Panc1 (cell line): Measurements from ENCODE around the gene RAB21.

Experiments used
- POLR2AphosphoS5 ChIP-seq: IDR thresholded peaks from 2 replicates; pipeline ENCODE4 v1.6.1; 2012; ENCODE audit warnings: mild to moderate bottlenecking, low read depth, low read length, moderate library complexity
- SIN3A ChIP-seq: IDR thresholded peaks from 2 replicates; pipeline ENCODE4 v1.6.1; 2012; ENCODE audit warnings: low read depth, mild to moderate bottlenecking, low read length, moderate library complexity, borderline replicate concordance; ENCODE audit not compliant: insufficient read depth
- TCF7L2 ChIP-seq: IDR thresholded peaks from 2 replicates; pipeline ENCODE4 v1.6.1; 2011; ENCODE audit warnings: mild to moderate bottlenecking, low read depth, low read length, inconsistent platforms
- TF ChIP-seq, protein P1 (sequence below): fragments of 450-650 bp; IDR thresholded peaks from 2 replicates; pipeline ENCODE4 v1.5.1; 2017; ENCODE audit warnings: mild to moderate bottlenecking
- TF ChIP-seq, protein P2 (sequence below), 2 experiments: IDR thresholded peaks; 2 replicates each; pipeline ENCODE4 v1.6.1; 2011 to 2012; ENCODE audit warnings: low read depth in 2 of 2, control low read depth in 1 of 2, low read length in 1 of 2, mild to moderate bottlenecking in 1 of 2, moderate library complexity in 1 of 2; ENCODE audit not compliant: insufficient read depth in 1 of 2

DNA sequence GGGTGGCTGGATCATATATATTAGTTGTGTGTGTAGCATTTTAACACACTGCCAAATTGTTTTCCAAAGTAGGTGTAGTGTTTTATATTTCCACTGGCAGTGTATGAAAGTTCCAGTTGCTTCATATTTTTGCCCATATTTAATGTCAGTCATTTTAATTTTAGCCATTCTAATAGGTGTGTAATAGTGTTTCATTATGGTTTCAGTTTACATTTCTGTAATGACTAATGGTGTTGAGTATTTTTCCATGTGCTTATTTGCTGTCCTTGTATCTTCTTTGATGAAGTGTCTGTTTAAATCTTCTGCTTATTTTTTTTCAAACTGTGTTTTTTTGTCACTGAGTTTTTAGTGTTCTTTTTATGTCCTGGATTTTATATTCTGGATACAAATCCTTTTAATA lies 93.5 kb downstream of the RAB21 start:
- TF ChIP-seq, protein P1, sequence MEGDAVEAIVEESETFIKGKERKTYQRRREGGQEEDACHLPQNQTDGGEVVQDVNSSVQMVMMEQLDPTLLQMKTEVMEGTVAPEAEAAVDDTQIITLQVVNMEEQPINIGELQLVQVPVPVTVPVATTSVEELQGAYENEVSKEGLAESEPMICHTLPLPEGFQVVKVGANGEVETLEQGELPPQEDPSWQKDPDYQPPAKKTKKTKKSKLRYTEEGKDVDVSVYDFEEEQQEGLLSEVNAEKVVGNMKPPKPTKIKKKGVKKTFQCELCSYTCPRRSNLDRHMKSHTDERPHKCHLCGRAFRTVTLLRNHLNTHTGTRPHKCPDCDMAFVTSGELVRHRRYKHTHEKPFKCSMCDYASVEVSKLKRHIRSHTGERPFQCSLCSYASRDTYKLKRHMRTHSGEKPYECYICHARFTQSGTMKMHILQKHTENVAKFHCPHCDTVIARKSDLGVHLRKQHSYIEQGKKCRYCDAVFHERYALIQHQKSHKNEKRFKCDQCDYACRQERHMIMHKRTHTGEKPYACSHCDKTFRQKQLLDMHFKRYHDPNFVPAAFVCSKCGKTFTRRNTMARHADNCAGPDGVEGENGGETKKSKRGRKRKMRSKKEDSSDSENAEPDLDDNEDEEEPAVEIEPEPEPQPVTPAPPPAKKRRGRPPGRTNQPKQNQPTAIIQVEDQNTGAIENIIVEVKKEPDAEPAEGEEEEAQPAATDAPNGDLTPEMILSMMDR = no peak
- no peak for TF ChIP-seq POLR2AphosphoS5
- TF ChIP-seq, protein P2, sequence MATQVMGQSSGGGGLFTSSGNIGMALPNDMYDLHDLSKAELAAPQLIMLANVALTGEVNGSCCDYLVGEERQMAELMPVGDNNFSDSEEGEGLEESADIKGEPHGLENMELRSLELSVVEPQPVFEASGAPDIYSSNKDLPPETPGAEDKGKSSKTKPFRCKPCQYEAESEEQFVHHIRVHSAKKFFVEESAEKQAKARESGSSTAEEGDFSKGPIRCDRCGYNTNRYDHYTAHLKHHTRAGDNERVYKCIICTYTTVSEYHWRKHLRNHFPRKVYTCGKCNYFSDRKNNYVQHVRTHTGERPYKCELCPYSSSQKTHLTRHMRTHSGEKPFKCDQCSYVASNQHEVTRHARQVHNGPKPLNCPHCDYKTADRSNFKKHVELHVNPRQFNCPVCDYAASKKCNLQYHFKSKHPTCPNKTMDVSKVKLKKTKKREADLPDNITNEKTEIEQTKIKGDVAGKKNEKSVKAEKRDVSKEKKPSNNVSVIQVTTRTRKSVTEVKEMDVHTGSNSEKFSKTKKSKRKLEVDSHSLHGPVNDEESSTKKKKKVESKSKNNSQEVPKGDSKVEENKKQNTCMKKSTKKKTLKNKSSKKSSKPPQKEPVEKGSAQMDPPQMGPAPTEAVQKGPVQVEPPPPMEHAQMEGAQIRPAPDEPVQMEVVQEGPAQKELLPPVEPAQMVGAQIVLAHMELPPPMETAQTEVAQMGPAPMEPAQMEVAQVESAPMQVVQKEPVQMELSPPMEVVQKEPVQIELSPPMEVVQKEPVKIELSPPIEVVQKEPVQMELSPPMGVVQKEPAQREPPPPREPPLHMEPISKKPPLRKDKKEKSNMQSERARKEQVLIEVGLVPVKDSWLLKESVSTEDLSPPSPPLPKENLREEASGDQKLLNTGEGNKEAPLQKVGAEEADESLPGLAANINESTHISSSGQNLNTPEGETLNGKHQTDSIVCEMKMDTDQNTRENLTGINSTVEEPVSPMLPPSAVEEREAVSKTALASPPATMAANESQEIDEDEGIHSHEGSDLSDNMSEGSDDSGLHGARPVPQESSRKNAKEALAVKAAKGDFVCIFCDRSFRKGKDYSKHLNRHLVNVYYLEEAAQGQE (IDR thresholded peaks at IDR 0.05; ENCODE audit: insufficient read depth in 1 of 2, low read depth in 2 of 2, low read length in 1 of 2) = no peak
- no peak for TF ChIP-seq SIN3A
- no peak for TF ChIP-seq TCF7L2
